Stimulated activated CD4-positive, alpha-beta T cell treated with anti-CD3 and anti-CD28 coated beads, TNF-alpha, amount 100 ng/mL, for 48 hours (primary cell): ENCODE data around the gene IL17C.
A peak's percentile ranks its signal among the peaks of the same experiment; 100 is the strongest.

Experiments used
- DNase-seq, 3 donors: peaks; one replicate each; pipeline ENCODE4 v3.0.0-alpha.2; 2020; ENCODE audit warnings: low read depth in 3 of 3

The IL17C gene

DNA sequence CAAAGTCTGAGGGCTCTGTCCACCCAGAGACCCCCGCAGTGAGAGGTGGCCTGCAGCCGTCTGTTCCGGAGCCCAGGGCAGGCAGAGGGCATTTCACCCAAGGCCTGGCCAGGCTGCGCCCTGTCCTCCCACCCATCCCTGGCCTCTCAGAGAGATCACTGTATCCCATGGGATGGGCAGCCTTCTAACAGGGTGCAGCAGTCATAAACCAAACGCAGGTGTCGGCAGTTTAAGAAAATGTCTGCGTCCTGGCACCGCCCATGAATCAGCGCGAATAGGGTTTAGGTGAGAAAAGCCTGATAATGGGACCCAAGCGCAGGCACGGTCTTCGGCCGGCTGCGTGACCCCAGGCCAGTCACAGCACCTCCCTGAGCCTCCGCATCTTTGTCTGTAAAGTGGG lies 7.1 kb downstream of the IL17C start:
- DNase-seq, result no peak

DNA sequence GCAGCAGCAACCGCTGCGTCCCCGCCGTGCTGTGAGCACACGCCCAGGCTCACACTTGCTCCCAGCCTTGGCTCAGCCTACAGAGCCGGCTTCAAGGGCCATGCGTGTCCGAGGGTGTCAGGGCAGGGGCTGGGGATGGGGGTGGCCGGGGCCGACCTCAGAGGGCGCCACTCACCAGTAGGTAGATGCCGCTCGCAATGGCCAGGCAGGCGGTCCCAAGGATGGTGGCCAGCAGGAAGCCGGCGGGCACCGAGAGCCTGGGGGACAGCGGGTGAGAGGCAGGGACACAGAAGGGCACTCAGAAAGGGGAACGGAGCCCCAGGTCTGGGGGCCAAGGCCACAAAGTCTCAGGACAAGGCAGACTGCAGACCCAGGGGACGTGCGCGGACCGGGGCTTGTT lies 7.6 kb downstream of the IL17C start:
- DNase-seq, result no peak

DNA sequence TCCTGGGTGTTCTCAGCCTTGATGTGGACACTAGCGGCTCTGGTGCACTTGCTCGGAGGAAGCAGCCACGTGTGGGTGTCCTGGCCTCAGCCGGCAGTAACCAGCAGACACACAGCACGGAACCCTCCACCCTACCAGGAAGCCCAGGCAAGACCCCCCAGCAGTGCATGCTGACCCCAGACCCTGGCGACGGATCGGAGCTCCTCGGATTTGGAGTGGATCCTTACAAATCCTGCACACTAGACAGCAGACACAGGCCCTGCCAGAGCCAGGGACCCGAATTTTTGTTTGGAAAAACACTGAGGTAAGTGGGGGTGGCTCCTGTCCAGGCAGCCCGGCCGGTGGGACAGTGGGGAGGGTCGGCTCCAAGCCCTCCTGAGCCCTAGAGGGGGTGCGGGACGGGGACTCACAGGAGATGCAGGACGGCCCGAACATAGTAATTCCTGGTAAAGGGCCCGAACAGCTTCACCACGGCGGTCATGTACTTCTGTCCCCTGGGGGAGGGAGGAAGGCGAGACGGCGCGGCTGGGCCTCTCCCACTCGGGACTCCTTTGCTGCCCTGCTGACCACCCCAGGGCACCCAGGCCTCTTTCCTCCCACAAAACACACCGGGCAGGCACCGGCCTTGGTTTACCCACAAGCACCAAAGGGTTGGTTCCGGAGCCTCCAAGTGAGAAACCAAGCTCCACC lies 8.1 kb downstream of the IL17C start:
- no peak for DNase-seq

DNA sequence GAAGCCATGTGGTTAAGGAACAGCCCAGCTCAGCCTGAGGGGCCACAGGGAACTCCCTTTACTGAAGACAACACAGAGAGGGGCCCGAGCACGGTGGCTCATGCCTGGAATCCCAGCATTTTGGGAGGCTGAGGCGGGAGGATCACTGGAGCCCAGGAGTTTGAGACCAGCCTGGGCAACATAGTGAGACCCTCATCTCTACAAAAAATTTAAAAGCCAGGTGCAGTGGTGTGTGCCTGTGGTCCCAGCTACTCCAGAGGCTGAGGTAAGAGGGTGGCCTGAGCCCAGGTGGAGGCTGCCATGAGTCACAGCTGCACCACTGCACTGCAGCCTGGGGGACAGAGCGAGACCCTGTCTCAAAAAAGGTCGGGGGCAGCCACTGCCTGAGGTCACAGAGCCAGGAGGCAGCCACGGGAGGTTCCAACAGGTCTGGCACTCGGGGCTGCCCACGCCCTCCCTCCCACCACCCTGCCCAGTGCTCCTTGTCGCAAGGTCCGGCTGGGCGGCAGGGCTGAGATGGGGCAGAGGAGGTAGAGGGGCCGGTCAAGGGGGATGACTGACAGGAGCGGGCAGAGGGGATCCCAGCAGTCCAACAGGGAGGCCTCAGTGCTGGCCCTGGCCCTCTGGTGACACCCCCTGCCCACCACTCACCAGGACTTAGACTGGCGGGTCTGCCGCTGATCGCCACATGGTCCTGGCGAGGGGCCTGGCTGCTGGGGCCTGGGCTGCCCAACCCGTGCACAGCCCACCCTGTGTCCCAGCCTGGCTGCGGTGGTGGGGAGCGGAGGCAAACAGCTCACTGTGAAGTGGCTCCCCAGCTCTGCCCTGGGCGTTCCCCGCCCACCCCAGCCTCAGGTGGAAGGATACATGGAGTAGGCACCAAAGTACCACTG lies 9.1 kb downstream of the IL17C start:
- DNase-seq, result no peak

DNA sequence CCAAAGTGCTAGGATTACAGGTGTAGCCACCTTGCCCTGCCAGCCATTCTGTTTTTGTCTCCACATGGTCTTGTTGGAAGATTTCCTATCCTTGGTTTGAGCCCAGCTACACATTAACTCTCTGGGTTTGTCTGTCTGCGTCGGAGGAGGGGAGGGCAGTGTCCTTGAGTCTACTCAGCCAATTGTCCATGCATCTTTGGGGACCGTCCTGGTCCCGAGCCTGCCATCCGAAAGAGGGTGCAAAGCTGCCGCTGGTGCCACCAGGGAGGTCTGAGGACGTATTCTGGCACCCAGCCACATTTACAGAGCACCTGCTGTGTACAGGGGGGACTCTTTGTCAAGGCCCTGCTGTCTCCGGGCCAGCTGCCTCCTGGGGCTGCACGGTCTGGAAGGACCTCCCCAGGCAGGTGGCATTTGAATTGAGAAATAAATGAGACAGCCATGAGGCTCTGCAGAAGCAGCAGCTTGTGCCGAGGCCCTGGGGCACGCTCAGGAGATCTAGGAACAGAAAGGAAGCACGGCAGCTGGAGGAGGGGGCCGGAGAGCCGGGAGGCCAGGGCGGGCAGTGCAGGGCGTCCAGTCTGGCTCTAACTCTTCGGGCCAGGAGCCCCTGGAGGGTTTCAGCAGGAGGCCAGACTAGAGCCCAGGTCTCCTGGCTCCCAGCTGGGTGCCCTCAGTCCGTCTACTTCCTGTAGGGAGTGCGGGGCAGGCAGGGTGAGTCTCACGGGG lies 11.0 kb downstream of the IL17C start:
- DNase-seq, result no peak

DNA sequence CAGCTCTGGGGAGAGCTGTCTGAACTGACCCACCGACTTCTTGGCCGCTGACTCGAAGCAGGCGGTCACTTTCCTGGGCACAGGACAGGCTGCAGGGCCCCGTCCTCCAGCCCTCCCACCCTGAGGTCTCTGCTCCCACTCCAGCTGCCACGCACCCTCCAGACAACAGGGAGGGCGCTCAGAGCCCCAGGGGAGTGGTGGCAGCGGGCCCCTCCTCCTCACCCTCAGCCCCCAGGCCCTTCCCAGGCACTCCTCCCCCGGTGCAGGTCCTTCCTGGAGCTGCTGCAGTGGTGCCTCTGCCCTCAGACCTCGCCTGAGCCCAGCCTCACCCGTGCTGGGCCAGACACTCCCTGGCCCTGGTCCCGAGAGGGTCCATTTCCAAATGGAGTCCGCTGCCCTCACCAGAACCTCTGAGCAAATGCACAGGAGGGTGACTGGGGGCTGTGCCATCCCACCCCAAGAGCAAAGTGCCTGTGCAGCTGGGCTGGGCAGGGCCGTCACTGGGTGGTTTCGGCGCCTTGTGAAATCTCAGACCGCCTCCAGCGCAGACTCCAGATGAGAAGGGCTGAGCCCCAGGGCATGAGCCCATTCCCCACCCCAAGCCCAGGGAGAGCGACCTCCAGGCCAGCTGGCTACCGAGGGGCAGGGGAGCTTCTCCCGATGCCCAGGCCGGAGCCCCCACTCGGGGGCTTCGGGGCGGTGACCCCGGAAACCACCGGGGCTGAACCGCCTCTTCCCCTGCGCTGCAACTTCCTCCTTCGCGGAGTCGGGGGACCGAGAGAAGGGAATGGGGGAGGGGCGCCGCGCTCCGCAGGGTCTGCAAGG lies 11.8 kb downstream of the IL17C start:
- no peak for DNase-seq

DNA sequence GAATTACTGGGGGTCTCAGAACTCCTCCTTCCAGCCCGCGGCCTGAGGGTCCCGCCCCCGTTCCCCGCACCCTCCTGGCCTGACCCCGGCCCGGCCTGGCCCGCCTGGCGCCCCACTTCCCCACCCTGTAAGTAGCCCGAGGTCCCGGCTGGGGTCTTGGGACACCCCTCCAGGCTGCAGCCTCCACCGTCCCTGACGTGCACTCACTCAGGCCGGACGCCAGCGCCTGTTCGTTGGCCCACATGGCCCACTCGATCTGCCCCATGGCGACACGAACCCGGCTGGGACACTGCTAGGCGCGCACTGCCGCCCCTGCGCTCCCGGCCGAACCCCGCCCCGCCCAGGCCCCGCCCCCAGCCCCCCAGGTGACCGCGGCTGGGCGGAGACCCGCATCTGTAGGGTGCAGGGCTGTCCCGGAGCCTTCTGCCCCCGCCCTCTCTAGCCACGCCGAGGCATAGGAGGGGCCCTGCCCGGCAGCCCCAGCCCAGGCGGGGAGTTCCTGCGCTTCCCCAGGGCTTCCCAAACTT lies 12.4 kb downstream of the IL17C start, which contains the start of gene CYBA:
TSS of gene CYBA (minus strand) at position 305 of the 527 bp plus-strand sequence. CDS start at position 265, 40 bp downstream.
- peak; percentile 65 to 80 (median 80) for DNase-seq

DNA sequence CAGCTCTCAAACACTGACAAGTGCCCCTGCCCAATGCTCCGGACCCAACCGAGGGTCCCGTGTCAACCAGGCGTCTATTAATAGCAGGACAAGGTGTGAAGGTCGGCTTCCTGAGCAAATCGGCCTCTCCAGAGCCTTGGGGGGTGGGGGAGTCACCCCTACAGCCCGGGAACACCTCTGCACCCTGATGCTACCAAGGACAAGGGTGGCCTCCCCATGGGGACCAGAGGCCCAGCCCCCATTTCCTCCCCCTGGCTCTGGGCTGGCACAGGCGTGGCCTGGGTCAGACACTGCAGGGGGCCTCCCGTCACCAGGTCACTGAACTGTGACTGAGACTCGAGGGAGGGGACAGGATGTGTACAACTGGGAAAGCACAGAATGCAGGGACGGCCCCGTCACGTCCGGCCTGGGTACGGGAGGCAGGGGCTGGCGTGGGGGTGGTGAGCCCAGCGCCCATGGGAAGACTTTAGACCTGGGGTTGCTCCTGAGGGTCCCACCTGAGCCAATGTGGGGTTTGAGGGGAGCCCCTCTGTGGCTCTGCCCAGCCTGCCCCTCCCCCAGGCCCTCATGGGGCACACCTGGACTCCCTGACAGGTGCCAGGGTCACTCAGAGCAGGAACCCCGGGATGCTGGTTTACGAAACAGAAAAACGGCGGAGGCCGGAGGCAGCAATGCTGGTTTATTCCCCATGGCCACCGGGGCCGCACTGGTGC lies 13.1 kb downstream of the IL17C start:
- DNase-seq, result peak; percentile 56 to 76 (median 71)

DNA sequence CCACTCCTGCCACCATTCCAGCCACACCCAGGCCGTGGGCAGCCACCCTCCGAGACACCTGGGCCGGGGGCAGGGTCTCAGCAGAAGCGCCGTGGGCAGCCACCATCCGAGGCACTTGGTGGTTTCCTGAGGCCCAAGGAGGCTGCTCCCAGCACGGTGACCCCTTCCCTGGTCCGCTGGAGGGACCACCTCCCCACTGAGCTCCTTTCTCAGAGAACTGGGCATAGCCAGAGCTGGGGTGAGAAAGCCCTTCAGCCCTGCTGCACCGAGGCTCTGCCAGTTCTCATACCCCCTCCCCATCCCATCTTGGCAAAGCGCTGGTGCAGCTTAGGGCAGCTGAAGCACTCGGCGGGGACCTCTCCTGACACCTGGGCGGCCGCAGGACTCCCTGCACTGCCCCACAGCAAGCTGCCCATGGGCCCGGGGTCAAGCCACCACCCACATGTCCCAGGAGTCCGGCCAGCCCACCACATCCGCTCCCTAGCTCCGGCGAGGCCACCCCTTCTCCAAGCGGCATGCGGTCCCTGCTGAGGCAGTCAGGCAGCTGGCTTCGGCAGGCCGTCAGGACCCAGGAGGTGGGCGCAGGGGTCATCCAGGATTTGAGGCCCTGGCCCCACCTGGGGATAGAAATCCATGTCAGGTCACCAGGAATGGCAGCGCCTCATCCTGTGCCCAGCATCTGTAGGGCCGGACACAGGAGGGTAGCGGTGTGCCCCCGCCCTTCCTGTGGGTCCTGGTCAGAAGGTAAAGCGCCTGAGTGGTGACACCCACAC lies 13.8 kb downstream of the IL17C start:
- no peak for DNase-seq

DNA sequence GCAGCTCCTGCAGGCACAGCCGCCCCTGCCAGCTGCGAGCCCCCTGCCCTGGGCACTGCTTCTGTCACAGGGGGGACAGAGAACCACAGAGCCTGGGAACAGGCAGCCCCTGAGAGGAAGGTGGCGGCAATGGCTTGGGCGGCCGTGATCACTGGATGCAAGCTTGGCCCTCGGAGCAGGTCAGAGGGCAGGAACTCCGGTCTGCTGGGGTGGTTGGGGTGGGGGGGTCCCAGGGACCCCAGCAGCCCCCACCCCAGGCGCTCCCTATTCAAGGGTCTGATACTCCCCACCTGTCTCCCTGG lies 14.3 kb downstream of the IL17C start:
- DNase-seq, result no peak

DNA sequence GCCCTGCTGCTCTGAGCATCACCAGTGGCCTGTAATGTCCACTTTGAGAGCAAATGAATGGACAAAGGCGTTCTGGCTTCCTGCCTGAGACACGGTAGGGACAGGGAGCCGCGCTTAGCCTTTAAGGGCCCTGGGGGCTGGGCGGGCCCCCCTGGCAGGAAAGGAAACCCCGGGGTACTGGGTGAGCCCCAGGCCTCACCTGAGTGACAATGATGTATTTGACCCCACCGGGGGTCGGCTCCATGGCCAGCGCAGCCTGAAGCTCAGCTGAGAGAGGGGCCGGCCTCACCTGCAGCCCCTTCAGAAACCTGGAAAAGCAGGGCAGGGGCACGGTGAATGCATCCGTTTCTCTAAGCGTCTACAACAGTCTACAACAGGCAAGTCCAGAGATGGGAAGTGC lies 14.7 kb downstream of the IL17C start:
- DNase-seq, result no peak

DNA sequence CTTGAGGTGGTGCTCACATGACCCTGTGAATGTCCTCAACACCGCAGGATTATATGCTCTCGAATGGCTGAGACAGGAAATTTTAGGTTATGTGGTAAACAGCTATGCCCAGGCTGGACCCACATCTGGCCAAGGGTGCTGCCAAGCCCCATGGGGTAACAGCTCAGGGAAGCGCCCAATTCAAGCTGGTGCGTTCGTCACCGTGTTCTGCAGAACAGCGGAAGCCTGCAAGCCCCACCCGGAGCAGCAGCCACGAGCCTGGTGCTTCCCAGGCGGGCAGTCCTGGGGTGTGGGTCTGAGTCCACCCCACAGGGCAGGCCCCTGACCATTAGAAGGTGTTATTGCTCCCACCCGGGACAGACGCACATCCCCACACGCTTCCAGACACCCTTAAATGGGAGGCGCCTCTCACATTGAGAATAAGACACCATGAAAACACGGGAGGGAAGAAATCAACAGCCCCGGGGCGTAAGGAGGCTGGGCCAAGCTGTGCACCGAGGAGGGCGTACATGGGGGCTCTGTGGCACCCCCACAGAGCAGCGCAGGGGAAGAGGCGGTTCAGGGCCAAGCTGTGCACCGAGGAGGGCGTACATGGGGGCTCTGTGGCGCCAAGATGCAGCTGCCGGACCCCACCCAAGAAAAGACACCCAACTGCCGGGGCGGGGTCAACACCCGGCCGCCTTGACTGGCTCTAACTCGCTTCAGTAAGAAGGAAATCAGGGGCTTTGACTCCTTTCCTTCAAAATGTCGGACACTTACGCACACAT lies 15.4 kb downstream of the IL17C start:
- DNase-seq, result no peak

DNA sequence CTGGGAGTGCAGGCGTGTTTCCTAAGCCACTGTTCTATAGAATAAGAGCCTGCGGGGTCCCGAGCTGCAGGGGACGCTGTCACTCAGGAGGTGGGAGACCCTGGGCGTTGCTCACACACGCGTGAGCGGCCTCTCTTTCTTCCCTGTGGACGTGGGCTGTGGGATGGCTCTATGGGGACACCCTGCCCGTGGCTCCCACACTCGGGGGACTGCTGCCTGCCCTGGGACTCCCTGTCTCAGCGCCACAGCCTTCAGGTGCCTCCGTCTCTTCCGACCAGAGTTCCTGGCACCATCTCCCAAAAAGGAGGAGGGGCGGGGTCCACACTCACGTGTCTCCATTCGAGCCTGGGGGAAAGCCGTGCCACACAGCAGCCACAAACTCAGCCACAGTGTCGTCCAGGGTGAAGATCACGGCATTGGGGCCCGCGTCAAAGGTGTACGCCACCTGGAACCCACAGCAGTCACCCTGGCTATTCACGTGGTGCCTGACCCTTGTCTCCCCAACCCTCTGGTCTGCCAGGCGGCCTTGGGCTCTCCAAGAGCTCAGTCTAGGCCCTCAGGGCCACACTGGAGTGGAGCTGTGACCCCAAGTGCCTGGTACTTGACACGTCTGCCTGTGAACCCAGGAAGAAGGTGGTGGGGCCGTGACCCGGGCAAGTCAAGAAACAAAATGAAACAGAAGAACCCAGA lies 16.1 kb downstream of the IL17C start:
- DNase-seq, result no peak

DNA sequence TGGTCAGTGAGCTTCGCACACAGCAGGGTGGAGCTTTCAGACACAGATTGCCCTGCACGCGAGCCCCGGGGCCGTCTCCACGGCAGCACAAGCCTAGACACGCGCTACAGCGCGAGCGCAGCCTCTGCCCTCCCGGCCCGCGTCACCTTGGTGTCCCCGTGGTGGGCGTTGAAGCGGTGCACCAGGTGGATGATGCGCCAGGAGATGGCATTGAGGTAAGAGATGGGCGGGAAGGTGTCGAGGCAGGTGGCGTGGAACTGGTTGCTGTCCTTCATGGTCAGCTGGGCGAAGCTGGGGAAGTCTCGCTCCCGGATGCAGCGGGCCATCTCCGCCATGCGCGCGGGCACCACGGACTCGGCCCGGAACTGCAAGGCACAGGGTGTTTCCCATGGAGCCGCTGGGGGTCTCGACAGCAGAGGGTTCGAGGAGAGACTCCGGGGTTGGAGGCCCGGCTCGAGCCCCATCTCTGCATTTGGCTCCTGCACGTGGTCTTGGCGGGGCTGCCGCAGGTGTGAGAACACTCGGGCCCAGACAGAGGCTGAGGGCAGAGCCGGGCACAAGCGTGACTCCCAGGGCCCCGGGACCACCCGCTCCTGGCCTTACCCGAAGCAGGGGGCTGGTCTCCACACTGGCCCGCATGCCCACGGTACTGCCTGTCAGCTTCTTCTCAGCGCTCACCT lies 16.8 kb downstream of the IL17C start:
- DNase-seq, result no peak

DNA sequence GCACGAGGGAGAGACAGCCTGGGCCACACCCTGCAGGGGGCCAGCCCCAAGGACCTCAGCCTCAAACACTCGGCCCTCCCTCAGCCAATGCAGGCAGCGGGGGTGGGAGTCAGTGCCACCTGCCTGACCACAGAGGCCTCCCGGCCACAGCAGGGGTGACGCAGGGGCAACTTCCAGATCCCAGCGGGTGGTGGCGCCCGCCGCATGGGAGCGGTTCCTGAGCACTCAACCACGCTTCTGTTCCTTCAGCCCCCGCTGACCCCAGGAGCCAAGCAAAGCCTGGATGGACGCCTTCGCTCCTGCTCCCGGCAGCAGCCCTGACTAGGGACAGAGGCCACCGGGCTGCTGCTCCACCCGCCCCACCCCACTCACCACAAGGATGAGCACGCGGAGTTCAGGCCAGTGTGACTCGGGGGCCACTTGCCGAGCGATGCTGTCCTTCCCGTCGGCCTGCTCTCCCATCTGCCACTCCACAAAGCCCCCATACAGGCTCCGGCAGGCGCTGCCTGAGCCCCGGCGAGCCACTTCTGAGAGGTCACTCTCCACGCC lies 17.4 kb downstream of the IL17C start:
- DNase-seq, result no peak

DNA sequence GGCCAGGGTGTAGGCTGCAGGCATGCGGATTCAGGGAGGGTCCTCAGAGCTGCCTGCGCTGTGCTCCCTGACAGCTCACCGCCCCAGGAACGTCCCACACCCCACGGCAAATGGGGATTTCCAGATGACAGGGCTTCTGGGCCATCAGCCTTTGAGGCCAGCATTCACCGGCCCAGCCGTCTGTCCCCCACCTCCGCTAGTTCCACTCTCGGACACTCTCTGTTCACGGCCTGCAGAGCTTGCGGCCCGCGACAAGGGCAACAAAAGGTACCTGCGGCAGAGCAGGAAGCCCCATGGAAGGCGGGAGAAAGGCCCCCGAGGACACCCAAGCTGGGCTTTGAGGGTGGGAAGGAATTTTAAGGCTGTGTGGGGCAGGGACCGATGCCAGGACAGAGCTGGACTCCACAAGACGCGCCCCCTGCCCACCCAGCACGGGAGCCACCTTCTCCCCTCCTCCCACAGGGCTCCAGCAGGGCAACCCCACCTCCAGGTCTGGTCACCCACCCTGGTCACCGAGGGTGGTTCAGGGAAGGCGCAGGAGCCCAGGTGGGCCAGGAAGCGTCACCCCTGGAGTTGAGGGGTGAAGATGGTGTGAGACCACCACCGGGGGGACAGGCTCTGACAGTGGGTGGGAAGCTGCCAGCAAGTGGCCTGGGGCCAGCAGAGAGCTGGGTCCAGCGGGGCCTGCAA lies 18.1 kb downstream of the IL17C start:
- DNase-seq, result no peak

DNA sequence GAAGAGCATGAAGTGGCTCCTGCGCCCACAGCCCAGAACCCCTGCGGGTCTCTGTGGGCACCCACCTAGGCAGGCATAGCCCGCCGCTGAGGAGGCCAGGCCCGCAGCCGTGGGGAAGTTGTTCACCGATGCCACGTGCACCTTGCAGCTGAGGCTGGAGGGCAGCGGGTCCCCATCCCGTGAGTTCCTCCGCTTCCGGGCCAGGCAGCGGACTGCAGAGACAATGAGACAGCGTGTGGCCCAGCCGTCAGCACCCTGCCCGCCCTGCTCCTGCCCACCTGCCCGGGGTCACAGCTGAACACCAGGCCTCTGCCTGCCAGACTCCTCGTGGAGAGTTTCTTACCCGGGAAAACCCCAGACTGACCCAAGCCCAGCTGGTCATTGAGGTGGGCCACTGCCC lies 19.0 kb downstream of the IL17C start:
- DNase-seq, result no peak
